ENCODE measurements around the gene DGKD.

GRCh38 chr2:233445152-233445830, 91.0 kb downstream of the DGKD start:
- no peak for TF ChIP-seq CTCF (conservative IDR thresholded peaks at IDR 0.05; ENCODE audit: low read length)
- TF ChIP-seq EZH2phosphoT487 (IDR thresholded peaks at IDR 0.05; ENCODE audit: borderline replicate concordance) = no peak

All from Loucy (cell line).